Measurements from ENCODE around the gene KRTAP3-2.

DNA sequence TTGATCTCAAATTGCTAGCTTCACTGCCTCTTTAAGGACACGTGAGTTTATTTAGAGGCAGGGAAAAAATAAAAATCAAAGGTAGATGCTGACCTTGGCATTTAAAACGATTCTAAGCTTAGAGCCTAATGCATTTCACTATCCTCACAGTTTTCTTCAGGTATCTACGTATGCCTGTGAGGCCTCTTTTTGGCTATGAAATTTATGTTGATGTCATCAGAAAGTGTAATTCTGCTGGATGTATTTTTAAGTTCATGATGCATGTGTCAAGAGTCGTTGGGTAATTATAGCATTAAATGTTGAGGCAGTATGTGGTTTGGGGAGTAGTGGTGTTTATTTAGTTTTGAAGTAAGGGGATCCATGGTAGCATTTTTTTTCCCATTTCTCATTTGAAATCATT, 4.2 kb upstream of the KRTAP3-2 start:
- TF ChIP-seq, protein P1, sequence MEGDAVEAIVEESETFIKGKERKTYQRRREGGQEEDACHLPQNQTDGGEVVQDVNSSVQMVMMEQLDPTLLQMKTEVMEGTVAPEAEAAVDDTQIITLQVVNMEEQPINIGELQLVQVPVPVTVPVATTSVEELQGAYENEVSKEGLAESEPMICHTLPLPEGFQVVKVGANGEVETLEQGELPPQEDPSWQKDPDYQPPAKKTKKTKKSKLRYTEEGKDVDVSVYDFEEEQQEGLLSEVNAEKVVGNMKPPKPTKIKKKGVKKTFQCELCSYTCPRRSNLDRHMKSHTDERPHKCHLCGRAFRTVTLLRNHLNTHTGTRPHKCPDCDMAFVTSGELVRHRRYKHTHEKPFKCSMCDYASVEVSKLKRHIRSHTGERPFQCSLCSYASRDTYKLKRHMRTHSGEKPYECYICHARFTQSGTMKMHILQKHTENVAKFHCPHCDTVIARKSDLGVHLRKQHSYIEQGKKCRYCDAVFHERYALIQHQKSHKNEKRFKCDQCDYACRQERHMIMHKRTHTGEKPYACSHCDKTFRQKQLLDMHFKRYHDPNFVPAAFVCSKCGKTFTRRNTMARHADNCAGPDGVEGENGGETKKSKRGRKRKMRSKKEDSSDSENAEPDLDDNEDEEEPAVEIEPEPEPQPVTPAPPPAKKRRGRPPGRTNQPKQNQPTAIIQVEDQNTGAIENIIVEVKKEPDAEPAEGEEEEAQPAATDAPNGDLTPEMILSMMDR (IDR thresholded peaks at IDR 0.05), result no peak
- TF ChIP-seq POLR2AphosphoS5 (IDR thresholded peaks at IDR 0.05) (no peak), EP300 (IDR thresholded peaks at IDR 0.05) (no peak)
